Common myeloid progenitor, CD34-positive (primary cell): ENCODE measurements around the gene LOXL4. TPM values are rescaled to one million over a fixed set of nuclear protein-coding genes. Genes with fewer than 3 reads are reported as not detected.

Source experiments
- CTCF ChIA-PET: fragments of 350-600 bp; sonication (Branson Sonifier 250); formaldehyde crosslinking; loops from one replicate; lab custom pipeline; 2021; ENCODE audit warnings: antibody characterized with exemption; lab: Charles Lee
- POLR2A ChIA-PET: fragments of 350-600 bp; sonication (Branson Sonifier 250); formaldehyde crosslinking; loops from one replicate; lab custom pipeline; 2021; ENCODE audit warnings: antibody characterized with exemption; lab: Charles Lee
- DNase-seq, 3 donors: peaks; one replicate each; pipeline versions ENCODE4 v3.0.0 to v3.0.0-alpha.2; 2013
- H3K27ac ChIP-seq, 2 experiments: 1 replicate in 1 of 2; 2 replicates in 1 of 2; pipeline ENCODE4 v1.7.0; 2013; ENCODE audit warnings: inconsistent platforms in 2 of 2, low read length in 2 of 2, mild to moderate bottlenecking in 2 of 2, low read depth in 1 of 2, moderate library complexity in 1 of 2; ENCODE audit not compliant: severe bottlenecking in 2 of 2, insufficient read depth in 1 of 2, poor library complexity in 1 of 2
- H3K27me3 ChIP-seq, 5 experiments: replicated peaks in 2 of 5; 1 replicate in 3 of 5; 2 replicates in 2 of 5; pipeline versions ENCODE4 v1.6.1 to v1.7.0; 2013; ENCODE audit warnings: low read length in 4 of 5, mild to moderate bottlenecking in 2 of 5, moderate library complexity in 2 of 5, inconsistent platforms in 1 of 5; ENCODE audit not compliant: insufficient read depth in 5 of 5, control insufficient read depth in 4 of 5
- H3K36me3 ChIP-seq, 4 experiments: 1 replicate in 2 of 4; 2 replicates in 2 of 4; pipeline versions ENCODE4 v1.6.1 to v1.7.0; 2013; ENCODE audit warnings: low read length in 3 of 4, control low read depth in 1 of 4, mild to moderate bottlenecking in 1 of 4; ENCODE audit not compliant: control insufficient read depth in 4 of 4, insufficient read depth in 4 of 4
- H3K4me1 ChIP-seq, 4 experiments: 1 replicate in 3 of 4; 2 replicates in 1 of 4; pipeline versions ENCODE4 v1.6.1 to v1.7.1; 2013; ENCODE audit warnings: low read length in 3 of 4, mild to moderate bottlenecking in 3 of 4, control low read depth in 1 of 4, inconsistent platforms in 1 of 4, moderate library complexity in 1 of 4; ENCODE audit not compliant: control insufficient read depth in 4 of 4, insufficient read depth in 4 of 4; ENCODE audit errors: control extremely low read depth in 1 of 4
- H3K4me3 ChIP-seq, 7 experiments: 1 replicate in 4 of 7; 2 replicates in 3 of 7; pipeline versions ENCODE4 v1.5.1 to v1.7.0; 2013; ENCODE audit warnings: mild to moderate bottlenecking in 7 of 7, low read length in 6 of 7, moderate library complexity in 6 of 7, inconsistent platforms in 2 of 7, low read depth in 2 of 7, control low read depth in 1 of 7; ENCODE audit not compliant: insufficient read depth in 4 of 7, control insufficient read depth in 1 of 7; ENCODE audit errors: extremely low read depth in 1 of 7
- H3K9me3 ChIP-seq, 5 experiments: 1 replicate in 4 of 5; 2 replicates in 1 of 5; pipeline versions ENCODE4 v1.6.1 to v1.7.1; 2013; ENCODE audit warnings: low read length in 4 of 5, mild to moderate bottlenecking in 2 of 5, inconsistent platforms in 1 of 5, low read depth in 1 of 5, moderate library complexity in 1 of 5; ENCODE audit not compliant: control insufficient read depth in 4 of 5, insufficient read depth in 2 of 5; ENCODE audit errors: control extremely low read depth in 1 of 5
- WGBS: methylation state at CpG from one replicate; pipeline ENCODE4 v1.1.5; 2013; ENCODE audit not compliant: insufficient coverage; 5-methylcytosine and 5-hydroxymethylcytosine counted together
- polyA plus RNA-seq: library from polyadenylated mRNA; unstranded; fragments of 120-200 nt; gene quantifications from one replicate; pipeline ENCODE4 v1.2.1, GENCODE V29; 2013

The LOXL4 gene
- 1.1 TPM for polyA plus RNA-seq

DNA sequence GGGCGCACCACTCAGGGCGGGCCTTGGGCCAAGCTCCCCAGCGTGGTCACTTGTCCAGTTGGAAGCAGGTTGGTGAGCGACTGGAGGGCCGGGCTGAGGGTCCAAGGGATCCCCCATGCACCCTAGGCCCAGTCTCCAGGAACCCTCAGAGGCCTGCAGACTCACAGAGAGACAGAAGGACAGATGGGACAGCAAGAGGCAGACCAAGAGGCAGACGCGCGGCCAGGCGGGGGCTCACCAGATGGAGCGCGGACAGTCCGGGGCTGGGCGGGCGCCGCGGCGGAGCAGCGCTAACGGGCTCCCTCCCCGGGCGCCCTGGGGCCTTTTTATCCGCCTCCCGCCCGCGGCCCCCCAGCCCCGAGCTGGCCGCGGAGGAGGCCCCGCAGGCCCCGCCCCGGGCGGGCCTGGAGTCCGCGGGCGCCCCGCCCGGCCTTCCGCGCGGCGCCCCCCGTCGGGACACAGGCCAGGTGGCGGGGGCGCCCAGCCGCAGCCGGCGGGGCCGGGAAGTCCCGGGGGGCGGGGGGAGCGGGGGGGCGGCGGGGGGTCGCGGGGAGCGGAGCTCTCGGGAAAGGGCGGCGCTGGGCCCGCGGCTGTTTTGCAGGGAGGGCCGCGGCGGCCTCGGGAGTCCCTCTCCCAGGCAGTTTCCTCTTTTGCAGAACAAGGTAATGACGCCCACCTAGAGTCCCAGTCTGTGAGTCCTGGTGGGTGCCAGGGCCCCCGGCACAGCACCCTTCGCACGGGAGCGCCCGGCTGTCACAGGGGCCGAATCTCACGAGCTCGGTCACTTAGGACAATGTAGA is at the start of gene LOXL4:
LOXL4 (minus strand) TSS at position 301 of the 800 bp plus-strand sequence. CDS start 5,175 bp downstream, outside the sequence.
- Histone ChIP-seq H3K4me1 (peaks cover 0 to 22% (median 19%) of the 10 kb centered on the region in 4 experiments), H3K27ac (no peak within 1 kb of the TSS), H3K36me3 (no peaks in the 10 kb centered on the region), H3K4me3 (peak within 1 kb of the TSS; percentile 23 to 82 (median 56)), H3K27me3 (peaks cover 0 to 14% (median 2%) of the 10 kb centered on the region in 5 experiments), H3K9me3 (no peaks in the 10 kb centered on the region)
- POLR2A ChIA-PET = interaction anchor here (0.6 kb wide), 1 partner anchor 185 kb away, joined by 3 read pairs; no protein-coding TSS in a partner anchor
- 10% methylated on average over 37 of the region's 75 CpGs for WGBS
- CTCF ChIA-PET = interaction anchor here (1.1 to 1.8 kb wide), 2 partner anchors 41 to 156 kb away, joined by 3 to 7 read pairs; no protein-coding TSS in a partner anchor
- peak; percentile 40 to 85 (median 82) for DNase-seq

- Histone ChIP-seq H3K27me3 (peaks cover 0 to 4% (median 0%) of the 10 kb centered on the region in 5 experiments), H3K4me1 (peaks cover 0 to 4% (median 1%) of the 10 kb centered on the region in 4 experiments), H3K9me3 (no peaks in the 10 kb centered on the region), H3K4me3 (no peak overlapping the region), H3K27ac (no peak overlapping the region), H3K36me3 (no peaks in the 10 kb centered on the region)
- DNase-seq = no peak
- POLR2A ChIA-PET = no interaction called here
- CTCF ChIA-PET = interaction anchor here (0.8 to 1.3 kb wide), 4 partner anchors 10 to 21 kb away, joined by 3 read pairs; no protein-coding TSS in a partner anchor
Measured at GRCh38 chr10:98316661-98317060, 48.7 kb upstream of the LOXL4 start.

- Histone ChIP-seq H3K27ac (no peak overlapping the region), H3K36me3 (no peaks in the 10 kb centered on the region), H3K4me3 (no peak overlapping the region), H3K9me3 (no peaks in the 10 kb centered on the region), H3K4me1 (peaks cover 0 to 4% (median 1%) of the 10 kb centered on the region in 4 experiments), H3K27me3 (peaks cover 0 to 4% (median 0%) of the 10 kb centered on the region in 5 experiments)
- ChIA-PET POLR2A (no interaction called here), CTCF (interaction anchor here (0.8 to 1.3 kb wide), 4 partner anchors 10 to 22 kb away, joined by 3 read pairs; no protein-coding TSS in a partner anchor)
- WGBS = 87% methylated on average over 5 of the region's 5 CpGs
- no peak for DNase-seq
Measured at GRCh38 chr10:98316170-98316569, 48.2 kb upstream of the LOXL4 start.

DNA sequence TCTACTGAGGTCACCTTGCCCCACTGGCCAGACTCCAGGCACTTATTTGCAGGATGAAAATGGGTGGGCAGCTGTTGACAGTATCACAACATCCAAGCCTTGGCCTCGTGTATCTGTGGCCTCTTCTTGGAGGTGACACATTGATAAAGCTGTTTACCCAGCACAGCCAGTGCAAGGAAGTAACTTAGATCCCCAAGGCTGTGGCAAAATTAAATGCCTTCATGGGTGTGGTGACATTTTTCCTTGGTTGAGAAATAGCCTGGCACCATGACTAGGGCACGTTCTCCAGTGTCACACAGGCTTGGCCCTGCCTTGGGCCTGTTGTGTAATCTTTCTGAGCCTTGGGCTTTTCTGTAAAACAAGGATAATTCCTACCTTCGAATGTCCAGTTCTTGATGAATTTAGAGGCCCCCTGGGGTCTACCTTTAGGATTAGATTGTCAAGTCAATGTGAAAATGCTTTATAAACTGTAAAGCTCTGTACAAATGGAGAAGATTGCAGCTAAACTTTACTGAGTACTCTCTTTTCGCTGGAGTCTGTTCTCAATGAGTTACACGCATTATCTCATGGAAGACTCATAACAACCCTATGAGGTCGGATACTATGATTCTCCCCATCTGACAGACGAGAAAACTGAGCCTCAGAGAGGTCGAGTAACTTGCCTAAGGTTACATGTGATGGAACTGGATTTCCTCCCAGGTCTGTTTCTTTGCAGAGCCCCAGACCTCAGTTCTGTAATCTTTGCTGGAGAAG is 46.7 kb upstream of the LOXL4 start:
- H3K27ac ChIP-seq = no peak overlapping the region
- H3K27me3 ChIP-seq = peaks cover 0 to 11% (median 0%) of the 10 kb centered on the region in 5 experiments
- DNase-seq = no peak
- no peaks in the 10 kb centered on the region for H3K9me3 ChIP-seq
- H3K4me1 ChIP-seq = peaks cover 0 to 4% (median 1%) of the 10 kb centered on the region in 4 experiments
- 95% methylated on average over 8 of the region's 8 CpGs for WGBS
- ChIA-PET CTCF (interaction anchor here (1.1 to 3.0 kb wide), 2 partner anchors 9 to 17 kb away, joined by 3 to 14 read pairs; no protein-coding TSS in a partner anchor), POLR2A (no interaction called here)
- no peaks in the 10 kb centered on the region for H3K36me3 ChIP-seq
- no peak overlapping the region for H3K4me3 ChIP-seq

DNA sequence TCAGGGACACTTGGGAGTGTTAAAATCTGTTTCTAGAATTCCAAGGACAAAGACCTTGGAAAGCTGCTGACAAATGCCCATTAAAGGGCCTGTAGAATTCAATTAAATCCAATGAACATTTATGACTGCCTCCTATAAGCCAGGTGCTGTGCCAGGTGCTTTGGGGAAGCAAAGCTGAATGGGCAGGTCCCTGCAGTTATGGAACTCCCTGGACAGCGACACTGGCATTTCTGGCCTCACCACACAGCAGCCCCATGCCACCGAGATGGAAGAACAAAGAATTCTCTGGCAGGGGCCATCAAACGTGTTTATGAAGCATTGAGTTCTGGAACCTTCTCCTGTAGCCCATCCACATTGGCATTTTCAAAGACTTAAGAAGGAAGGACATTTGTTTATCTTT is 45.6 kb upstream of the LOXL4 start:
- Histone ChIP-seq H3K4me1 (peaks cover 0 to 7% (median 1%) of the 10 kb centered on the region in 4 experiments), H3K36me3 (no peaks in the 10 kb centered on the region), H3K27me3 (peaks cover 0 to 20% (median 7%) of the 10 kb centered on the region in 5 experiments), H3K4me3 (no peak overlapping the region), H3K27ac (no peak overlapping the region), H3K9me3 (no peaks in the 10 kb centered on the region)
- 100% methylated on average over 2 of the region's 3 CpGs for WGBS
- DNase-seq = no peak
- ChIA-PET POLR2A (no interaction called here), CTCF (interaction anchor here (1.6 to 3.0 kb wide), 2 partner anchors 10 to 51 kb away, joined by 4 to 14 read pairs; no protein-coding TSS in a partner anchor)

DNA sequence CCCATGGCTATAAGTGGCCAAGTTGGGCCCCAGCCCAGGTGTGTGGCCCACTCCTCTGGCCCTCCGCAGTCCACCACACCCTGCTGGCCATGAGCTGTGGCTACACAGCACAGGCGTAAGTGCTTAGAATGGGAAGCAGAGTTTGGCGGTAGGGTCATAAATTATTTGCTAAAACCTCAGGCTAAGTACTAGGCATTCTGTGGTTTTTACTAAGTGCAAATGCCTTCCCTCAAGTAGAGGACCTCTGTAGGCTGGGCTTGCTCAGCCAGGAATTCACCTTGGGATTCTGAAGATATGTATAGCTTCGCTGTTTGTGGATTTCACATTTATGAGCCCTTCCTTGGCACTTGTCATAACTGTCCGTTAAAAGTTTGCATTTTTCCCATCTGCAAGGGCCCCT is 44.8 kb upstream of the LOXL4 start:
- WGBS = 60% methylated on average over 4 of the region's 5 CpGs
- Histone ChIP-seq H3K4me3 (no peak overlapping the region), H3K4me1 (peaks cover 0 to 7% (median 1%) of the 10 kb centered on the region in 4 experiments), H3K27ac (no peak overlapping the region), H3K36me3 (no peaks in the 10 kb centered on the region), H3K9me3 (no peaks in the 10 kb centered on the region), H3K27me3 (peaks cover 0 to 24% (median 10%) of the 10 kb centered on the region in 5 experiments)
- DNase-seq = peak in 2 of 3 donors; percentile 18 to 26
- ChIA-PET POLR2A (no interaction called here), CTCF (interaction anchor here (0.7 to 3.0 kb wide), 6 partner anchors 11 to 154 kb away, joined by 3 to 14 read pairs (median 4); no protein-coding TSS in a partner anchor)
